Fibroblast of mammary gland (primary cell): ENCODE measurements around the gene MROH8.

Experiments used
- DNase-seq: peaks from one replicate; pipeline ENCODE4 v3.0.0-alpha.2; 2010; ENCODE audit warnings: low read depth
- H3K4me3 ChIP-seq: 2 replicates; pipeline ENCODE4 v1.5.1; 2011; ENCODE audit warnings: low read depth, mild to moderate bottlenecking, low read length, moderate library complexity; ENCODE audit not compliant: control insufficient read depth
- TF ChIP-seq, protein P1 (sequence below): conservative IDR thresholded peaks from 2 replicates; pipeline ENCODE4 v1.5.1; 2011; ENCODE audit warnings: low read depth, low read length, inconsistent platforms; ENCODE audit not compliant: control insufficient read depth, insufficient read depth

Gene MROH8

GRCh38 chr20:37102571-37102970 lies 76.8 kb downstream of the MROH8 start:
- TF ChIP-seq, protein P1, sequence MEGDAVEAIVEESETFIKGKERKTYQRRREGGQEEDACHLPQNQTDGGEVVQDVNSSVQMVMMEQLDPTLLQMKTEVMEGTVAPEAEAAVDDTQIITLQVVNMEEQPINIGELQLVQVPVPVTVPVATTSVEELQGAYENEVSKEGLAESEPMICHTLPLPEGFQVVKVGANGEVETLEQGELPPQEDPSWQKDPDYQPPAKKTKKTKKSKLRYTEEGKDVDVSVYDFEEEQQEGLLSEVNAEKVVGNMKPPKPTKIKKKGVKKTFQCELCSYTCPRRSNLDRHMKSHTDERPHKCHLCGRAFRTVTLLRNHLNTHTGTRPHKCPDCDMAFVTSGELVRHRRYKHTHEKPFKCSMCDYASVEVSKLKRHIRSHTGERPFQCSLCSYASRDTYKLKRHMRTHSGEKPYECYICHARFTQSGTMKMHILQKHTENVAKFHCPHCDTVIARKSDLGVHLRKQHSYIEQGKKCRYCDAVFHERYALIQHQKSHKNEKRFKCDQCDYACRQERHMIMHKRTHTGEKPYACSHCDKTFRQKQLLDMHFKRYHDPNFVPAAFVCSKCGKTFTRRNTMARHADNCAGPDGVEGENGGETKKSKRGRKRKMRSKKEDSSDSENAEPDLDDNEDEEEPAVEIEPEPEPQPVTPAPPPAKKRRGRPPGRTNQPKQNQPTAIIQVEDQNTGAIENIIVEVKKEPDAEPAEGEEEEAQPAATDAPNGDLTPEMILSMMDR, result no peak
- no peak overlapping the region for H3K4me3 ChIP-seq
- DNase-seq, result no peak

- H3K4me3 ChIP-seq, result peak overlapping the region; percentile 81
- no peak for DNase-seq
- TF ChIP-seq, protein P1, result no peak
Observed at GRCh38 chr20:37096415-37097041, 82.8 kb downstream of the MROH8 start.

- peak; percentile 82 for DNase-seq
- peak within 1 kb of the TSS; percentile 81 for H3K4me3 ChIP-seq
- TF ChIP-seq, protein P1, result peak; percentile 40
Observed at GRCh38 chr20:37095599-37096414, 83.5 kb downstream of the MROH8 start, which contains the start of gene RBL1. RBL1 (minus strand) TSS chr20:37095997; CDS start chr20:37095928, 69 bp downstream.

GRCh38 chr20:37095108-37095598 lies 84.2 kb downstream of the MROH8 start:
- TF ChIP-seq, protein P1, result no peak
- peak; percentile 37 for DNase-seq
- peak overlapping the region; percentile 81 for H3K4me3 ChIP-seq

DNA sequence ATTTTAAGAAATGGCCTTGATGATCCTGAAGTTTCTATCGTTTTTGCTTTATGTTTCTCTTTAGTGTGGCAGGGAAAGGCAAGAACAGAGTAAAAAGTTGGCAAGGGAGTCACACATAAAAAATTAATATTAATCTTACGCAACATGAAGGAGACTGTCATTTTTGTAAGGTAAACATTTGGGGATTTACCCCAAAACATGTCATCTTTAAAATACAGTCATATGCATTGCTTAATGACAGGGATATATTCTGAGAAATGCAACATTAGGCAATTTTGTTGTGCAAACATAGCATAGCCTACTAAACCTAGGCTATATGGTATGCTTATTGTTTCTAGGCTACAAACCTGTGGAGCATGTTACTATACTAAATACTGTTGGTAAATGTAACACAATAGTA lies 88.9 kb downstream of the MROH8 start:
- DNase-seq, result no peak
- TF ChIP-seq, protein P1, result no peak

DNA sequence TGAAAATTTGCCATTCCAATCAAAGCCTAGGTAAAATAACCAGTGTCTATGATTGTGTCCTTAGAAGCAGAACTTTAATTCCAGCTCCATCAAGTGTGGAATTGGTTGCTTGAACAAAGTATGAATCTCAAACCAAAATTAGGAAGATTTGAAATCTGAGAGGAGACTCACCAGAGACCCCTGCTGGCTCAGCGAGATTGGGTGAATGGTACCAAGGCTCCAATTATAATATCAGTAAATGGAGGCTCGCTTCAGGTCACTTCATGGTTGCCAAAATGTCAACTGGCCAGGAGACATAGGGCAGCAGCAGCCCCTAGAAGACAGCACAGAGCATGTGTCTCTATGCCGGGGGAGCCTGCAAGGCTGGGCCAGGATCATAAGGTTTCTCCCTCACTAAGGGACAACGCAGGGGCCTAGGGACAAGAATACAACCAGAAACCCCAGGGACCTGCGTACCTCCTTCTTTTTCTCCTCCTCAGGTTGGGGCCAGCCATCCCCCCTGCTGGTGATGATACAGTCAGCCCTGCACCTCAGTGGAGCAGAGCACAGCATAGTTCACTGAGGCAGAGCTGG lies 97.5 kb downstream of the MROH8 start:
- peak; percentile 7 for DNase-seq

More for the DNA sequence above, 88.9 kb downstream of the MROH8 start:
- no peak overlapping the region for H3K4me3 ChIP-seq

More for the DNA sequence above, 97.5 kb downstream of the MROH8 start:
- no peak overlapping the region for H3K4me3 ChIP-seq
- TF ChIP-seq, protein P1, result peak; percentile 51
